IPS-NIHi7 (cell line): ENCODE data around the gene GPR26.
"Not testable (repeated sequence)": the region's sequence is repeated elsewhere in the genome, so short reads cannot be mapped to it uniquely, and the experiment has no call there.

ENCODE experiments used
- DNase-seq: peaks from one replicate; pipeline ENCODE4 v3.0.0; 2012; ENCODE audit warnings: mixed read lengths; ENCODE audit errors: extremely low spot score

Gene GPR26

GRCh38 chr10:123706236-123706635 is 40.1 kb downstream of the GPR26 start:
- DNase-seq = no peak

GRCh38 chr10:123715546-123715945 is 49.4 kb downstream of the GPR26 start:
- DNase-seq = no peak

- DNase-seq = no peak
Measured at GRCh38 chr10:123717336-123717735, 51.2 kb downstream of the GPR26 start.

DNA sequence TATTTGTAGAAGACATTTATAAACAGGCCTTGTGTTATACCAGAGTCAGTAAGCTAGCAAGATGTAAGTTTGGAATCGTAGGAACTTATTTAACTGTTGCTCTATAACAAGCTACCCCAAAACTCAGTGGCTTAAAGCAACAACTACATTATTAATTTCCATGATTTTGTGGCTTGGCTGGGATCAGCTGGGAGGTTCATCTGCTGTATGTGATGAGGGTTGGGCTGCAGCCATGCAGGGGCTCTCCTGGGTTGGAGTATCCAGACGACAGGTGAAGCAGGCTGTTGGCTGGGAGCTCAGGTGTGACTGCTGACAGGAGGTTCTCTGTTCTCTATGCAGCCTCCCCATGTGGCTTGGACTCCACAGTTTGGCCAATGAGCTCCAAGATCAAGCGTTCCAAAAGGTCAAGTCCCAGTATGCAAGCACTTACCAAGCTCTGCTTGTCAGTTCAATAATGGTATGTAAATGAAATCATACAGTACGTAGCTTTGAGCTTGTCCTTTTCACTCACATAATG is 52.4 kb downstream of the GPR26 start:
- DNase-seq = no peak

DNA sequence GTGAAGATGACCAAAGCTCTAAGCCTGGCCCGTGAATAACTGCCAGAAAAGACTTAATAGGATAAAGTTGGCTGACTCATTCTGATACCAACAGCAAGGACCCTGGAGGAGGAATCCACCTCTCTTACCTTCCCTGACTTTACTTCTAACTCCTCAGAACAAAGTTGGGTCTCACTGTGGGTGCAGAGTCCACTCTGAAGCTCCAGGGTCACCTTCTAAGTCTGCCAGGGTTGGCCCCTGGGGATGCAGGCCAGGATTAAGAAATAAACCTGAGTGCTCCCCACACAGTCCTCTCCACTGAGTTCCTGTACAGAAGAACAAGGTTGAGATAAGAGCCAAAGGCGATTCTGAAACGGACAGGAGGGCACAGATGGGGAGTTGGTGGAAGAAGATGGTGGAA is 54.4 kb downstream of the GPR26 start:
- DNase-seq = no peak

DNA sequence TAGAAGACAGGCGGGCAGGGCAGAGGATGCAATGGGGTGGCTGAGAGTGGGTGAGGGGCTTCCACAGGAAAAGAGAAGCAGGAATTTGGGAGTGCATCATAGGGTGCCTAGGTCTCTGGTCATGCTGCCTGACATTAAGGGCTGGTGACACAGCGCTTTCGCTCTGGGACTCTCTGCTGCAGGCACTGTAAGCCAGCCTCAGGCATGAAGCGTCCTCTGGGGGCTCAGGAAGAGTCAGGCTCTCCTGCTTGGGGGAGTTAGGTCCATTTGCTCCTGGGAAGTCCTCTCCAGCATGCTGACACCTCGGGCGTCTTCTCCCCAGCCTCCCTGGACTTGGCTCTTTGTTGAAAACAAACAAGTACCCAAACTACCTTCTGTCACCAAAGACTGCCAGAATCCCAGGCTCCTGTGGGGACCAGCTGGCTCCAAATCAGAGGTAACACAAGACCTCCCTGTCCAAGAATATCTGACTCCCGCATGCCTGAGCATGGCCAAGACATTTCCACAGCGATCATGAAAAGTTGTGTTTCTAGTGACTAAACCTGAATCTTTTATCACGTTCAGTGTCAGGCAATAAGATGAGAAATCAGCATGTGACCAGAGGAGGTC is 55.4 kb downstream of the GPR26 start:
- DNase-seq = no peak

DNA sequence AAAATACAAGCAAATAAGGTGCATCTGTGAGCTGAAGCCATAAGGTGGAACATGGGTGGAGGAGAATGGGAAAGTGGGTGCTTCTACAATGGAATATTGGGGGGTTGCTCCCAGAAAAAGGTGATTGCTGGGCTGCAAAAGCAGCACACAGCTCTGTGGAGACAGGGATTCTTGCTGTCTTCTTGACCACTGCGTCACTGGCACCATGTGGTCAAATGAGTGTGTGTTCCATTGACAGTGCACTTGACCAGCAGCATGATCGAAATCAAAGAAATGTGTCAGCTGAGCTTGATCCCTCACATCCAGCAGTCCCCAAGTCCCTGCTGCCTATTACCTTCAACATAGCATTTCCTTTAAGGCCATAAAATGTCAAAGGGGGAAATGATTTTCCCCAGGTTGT is 56.2 kb downstream of the GPR26 start:
- no peak for DNase-seq

DNA sequence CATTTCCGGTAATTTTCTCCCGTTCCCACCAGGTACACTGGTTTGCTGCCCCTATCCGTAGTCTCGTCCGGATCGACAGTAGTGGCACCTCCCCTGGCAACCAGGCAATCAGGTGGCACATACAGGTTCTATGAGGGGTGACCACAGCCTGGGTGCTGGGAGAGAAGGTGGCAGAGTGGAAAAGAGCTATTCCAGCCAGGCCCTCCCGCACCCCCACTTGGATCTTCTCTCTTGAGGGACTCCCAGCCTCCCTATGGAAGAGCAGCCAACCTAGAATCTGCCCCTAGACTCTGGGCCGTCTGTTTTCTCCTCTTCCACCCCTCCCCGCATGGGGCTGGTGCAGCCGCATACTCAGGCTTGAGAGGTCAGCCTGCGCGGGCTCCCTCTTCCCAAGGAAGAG is 58.6 kb downstream of the GPR26 start:
- DNase-seq = no peak

GRCh38 chr10:123726381-123726780 is 60.2 kb downstream of the GPR26 start:
- no peak for DNase-seq

GRCh38 chr10:123726836-123727235 is 60.7 kb downstream of the GPR26 start:
- DNase-seq = no peak

GRCh38 chr10:123729523-123729922 is 63.4 kb downstream of the GPR26 start:
- DNase-seq = peak; percentile 36

- DNase-seq = not testable (repeated sequence)
Measured at GRCh38 chr10:123736917-123737316, 70.8 kb downstream of the GPR26 start.

GRCh38 chr10:123741146-123741545 is 75.0 kb downstream of the GPR26 start:
- no peak for DNase-seq

GRCh38 chr10:123741711-123742110 is 75.6 kb downstream of the GPR26 start:
- no peak for DNase-seq

- DNase-seq = no peak
Measured at GRCh38 chr10:123742751-123743440, 76.7 kb downstream of the GPR26 start.

GRCh38 chr10:123743441-123744223 is 77.5 kb downstream of the GPR26 start:
- no peak for DNase-seq

- no peak for DNase-seq
Measured at GRCh38 chr10:123744224-123744536, 78.0 kb downstream of the GPR26 start.
